ENCODE measurements around the gene HDHD2.
A peak's percentile ranks its signal among the peaks of the same experiment; 100 is the strongest.

Gene HDHD2

GRCh38 chr18:47149457-47150028 is 757 bp downstream of the HDHD2 start:
- no peak for DNase-seq (ENCODE audit: extremely low read depth in 1 of 2, low read depth in 1 of 2)

DNA sequence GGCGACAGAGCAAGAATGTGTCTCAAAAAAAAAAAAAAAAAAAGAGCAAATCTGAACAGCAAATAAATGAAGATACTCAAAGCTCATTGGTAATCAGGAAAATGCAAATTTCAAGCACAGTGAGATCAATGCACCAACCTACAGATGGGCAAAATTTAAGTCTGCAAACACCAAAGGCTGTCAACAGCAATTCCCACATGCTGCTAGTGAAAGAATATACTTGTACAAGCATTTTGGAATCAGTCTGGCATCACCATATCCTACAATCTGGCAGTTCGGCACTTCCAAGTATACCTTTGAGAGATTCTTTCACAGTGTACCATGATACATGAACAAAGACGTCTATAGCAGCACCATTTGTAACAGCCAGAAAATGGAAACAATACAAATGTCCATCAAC is 4.1 kb downstream of the HDHD2 start:
- no peak for DNase-seq (ENCODE audit: extremely low read depth in 1 of 2, low read depth in 1 of 2)

DNA sequence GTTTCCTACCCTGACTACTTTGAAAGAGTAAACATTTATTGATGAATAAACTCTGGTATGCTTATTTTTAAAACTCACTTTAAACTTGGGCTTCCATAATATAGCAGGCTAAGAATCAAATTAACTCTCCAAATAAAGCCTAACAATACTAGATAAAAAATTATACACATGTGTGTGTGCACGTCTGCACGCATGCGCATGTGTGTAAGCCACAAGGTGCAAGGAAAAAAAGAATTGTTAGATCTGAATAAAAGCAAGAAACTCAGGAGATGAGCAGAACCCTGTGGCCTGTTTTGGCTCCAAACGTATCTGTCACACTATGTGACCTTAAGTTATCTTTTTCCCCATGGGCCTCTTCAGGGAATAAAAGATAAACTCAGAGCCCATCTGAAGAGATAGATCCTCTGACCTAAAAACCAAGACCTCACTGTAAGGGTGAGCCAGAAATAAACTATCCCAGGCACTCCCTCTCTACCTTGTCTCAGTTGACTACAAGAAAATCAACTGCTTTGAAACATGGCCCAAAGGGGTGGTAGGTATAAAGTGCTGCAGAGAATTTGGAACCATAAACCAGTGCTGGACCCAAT is 6.3 kb downstream of the HDHD2 start:
- no peak for DNase-seq (ENCODE audit: extremely low read depth in 1 of 2, low read depth in 1 of 2)

DNA sequence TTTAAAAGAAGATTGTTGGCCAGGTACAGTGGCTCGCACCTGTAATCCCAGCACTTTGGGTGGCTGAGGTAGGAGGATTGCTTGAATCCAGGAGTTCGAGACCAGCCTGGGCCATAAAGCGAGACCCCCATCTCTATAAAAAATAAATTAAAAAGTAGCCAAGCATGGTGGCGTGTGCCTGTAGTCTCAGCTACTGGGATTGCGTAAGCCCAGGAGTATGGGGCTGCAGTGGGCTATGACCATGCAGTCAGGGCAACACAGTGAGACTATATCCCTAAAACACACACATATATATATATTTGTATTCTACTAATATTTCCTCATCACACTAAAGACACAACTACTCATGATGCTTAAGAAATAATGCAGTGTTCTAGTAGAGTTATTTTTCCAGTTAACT is 7.1 kb downstream of the HDHD2 start:
- DNase-seq (ENCODE audit: extremely low read depth in 1 of 2, low read depth in 1 of 2) = no peak

- no peak for DNase-seq (ENCODE audit: extremely low read depth in 1 of 2, low read depth in 1 of 2)
These were observed 9.0 kb downstream of the HDHD2 start for GRCh38 chr18:47141289-47141688.

DNA sequence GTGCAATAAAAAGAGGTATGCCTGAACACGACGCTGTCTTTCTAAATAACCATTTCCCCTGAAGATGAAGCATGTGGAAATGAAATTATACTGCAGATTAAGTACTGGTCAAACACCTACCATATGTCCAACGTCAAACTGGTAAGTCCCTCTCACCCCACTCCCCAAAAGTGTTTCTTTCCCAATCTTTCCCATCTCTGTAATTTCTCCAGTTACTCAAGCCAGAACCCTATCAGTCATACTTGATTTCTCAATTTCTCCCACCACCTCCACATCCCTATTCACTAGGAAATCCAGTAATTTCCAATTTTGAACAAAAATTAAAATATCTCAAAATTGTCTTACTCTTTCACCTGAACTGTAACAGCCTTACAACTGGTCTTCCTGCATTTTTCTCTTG is 29.2 kb downstream of the HDHD2 start:
- DNase-seq (ENCODE audit: extremely low read depth in 1 of 2, low read depth in 1 of 2) = no peak

DNA sequence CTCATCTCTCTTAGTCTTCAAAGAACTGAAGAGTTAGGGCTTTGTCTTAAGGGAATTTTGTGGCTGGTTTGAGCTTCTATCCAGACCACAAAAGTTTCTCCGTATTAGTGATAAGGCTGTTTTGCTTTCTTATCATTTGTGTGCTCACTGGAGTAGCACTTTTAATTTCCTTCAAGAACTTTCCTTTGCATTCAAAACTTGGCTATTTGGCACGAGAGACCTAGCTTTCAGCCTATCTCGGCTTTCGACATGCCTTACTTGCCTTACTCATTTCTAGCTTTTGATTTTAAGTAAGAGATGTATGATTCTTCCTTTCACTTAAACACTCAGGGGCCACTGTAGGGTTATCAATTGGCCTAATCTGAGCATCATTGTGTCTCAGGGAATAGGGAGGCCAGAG is 29.9 kb downstream of the HDHD2 start:
- no peak for DNase-seq (ENCODE audit: extremely low read depth in 1 of 2, low read depth in 1 of 2)

- no peak for DNase-seq (ENCODE audit: extremely low read depth in 1 of 2, low read depth in 1 of 2)
These were observed 31.3 kb downstream of the HDHD2 start for GRCh38 chr18:47118981-47119380.

GRCh38 chr18:47115205-47115604 is 35.1 kb downstream of the HDHD2 start:
- DNase-seq (ENCODE audit: extremely low read depth in 1 of 2, low read depth in 1 of 2) = no peak

- no peak for DNase-seq (ENCODE audit: extremely low read depth in 1 of 2, low read depth in 1 of 2)
These were observed 36.3 kb downstream of the HDHD2 start for GRCh38 chr18:47113796-47114540.

GRCh38 chr18:47110492-47111274 is 39.6 kb downstream of the HDHD2 start:
- DNase-seq (ENCODE audit: extremely low read depth in 1 of 2, low read depth in 1 of 2) = no peak

DNA sequence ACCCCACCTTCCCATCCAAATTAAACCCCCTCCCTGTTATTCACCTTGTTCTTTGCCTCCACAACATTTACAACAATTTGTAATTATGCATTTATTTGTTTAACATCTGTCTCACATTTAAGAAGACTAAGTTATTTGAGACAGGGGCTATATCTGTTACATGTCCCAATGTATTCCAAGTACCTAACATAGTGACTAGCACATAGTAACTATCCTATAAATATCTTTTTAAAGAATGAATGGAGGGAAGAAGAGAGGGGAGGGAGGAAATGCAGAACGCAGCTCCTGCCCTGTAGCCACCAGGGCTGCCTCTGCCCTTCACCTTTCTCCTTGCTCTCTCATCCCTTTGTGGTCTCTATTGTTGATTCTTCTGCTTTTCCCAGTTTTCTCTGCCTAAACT is 40.6 kb downstream of the HDHD2 start:
- DNase-seq (ENCODE audit: extremely low read depth in 1 of 2, low read depth in 1 of 2) = no peak

DNA sequence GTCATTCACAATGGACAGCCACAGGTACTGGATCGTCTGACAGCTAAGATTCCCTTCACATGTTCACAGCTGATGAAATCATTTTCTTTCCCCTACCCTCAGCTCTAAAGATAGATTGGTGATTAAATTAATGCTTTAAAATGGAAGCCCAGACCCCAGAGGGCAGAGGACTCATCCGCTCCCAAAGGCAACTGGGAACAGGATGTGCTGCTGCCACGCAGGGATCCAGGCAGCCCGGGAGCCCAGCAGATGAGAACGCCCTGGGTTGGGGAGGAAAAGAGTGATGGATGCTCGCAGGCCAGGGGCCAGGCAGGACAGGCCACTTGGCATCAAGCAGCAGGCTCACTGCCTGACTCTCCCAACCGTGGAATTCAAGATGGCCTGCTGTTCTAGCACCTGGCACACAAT is 41.3 kb downstream of the HDHD2 start:
- no peak for DNase-seq (ENCODE audit: extremely low read depth in 1 of 2, low read depth in 1 of 2)

DNA sequence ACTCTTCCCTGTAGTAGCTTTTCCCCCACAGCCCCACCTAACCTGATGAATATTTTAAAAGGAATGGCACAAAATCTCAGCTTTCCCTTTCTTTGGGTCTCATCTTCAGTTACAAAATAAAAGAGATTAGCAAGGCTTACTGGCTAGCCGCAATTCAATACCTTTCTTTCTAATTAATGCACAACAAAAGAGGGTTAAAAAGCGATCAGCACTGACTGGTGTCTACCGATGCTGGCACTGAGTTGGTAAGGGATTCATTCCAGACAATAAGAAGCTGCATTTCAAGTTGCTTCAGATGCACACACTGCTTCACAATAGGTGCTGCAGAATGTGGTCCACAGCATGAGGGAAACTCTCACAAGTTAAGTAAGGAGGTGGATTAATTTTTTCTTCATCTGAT is 41.9 kb downstream of the HDHD2 start:
- no peak for DNase-seq (ENCODE audit: extremely low read depth in 1 of 2, low read depth in 1 of 2)

DNA sequence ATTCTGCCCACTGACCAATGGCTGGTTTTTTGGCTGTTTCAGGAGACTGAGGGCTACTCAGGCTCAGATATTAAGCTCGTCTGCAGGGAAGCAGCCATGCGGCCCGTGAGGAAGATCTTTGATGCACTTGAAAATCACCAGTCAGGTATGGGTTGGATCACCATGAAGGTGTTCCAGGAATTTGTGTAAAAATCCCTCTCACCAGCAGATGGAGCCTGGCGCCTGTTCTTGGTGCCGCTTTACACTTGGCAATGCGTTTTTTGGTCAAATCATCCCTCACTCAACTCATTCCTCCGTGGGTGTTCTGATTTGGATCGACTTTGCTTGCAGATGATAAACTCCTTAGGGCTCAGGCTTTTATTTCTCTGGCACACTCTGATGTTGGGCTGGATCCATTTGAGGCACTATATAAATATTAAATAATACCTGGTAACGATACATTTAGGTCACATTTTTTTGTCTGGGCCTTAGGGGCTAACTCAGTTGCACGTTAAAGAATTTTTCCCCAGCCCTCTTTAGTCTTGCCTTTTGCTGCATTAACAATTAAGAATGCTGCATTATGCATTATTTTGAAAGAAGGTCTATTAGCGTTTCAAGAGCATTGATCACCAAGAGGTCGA is 50.0 kb downstream of the HDHD2 start:
- DNase-seq (ENCODE audit: extremely low read depth in 1 of 2, low read depth in 1 of 2) = peak in 1 of 2 donors; percentile 8

DNA sequence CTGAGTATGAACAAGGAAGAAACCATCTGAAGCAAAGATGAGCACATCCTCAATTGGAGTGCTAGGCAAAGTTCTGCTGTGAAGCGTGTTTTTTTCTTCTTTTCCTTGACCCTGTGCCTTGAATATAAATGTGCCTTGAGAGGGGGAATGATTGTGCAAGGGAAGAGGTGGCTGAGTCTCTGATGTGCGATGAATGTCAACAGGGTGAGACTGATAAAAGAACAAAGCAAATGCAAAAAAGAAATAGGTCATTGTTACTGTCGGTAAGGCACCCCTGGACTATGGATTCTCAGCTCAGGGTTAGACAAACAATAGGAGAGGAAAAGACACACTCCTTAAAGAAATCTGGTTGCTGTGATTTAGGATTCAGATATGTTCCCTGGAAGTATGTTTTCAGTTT is 54.5 kb downstream of the HDHD2 start:
- no peak for DNase-seq (ENCODE audit: extremely low read depth in 1 of 2, low read depth in 1 of 2)

GRCh38 chr18:47087676-47088075 is 62.6 kb downstream of the HDHD2 start:
- DNase-seq (ENCODE audit: extremely low read depth in 1 of 2, low read depth in 1 of 2) = no peak

GRCh38 chr18:47081578-47081977 is 68.7 kb downstream of the HDHD2 start:
- no peak for DNase-seq (ENCODE audit: extremely low read depth in 1 of 2, low read depth in 1 of 2)

GRCh38 chr18:47080872-47081271 is 69.4 kb downstream of the HDHD2 start:
- DNase-seq (ENCODE audit: extremely low read depth in 1 of 2, low read depth in 1 of 2) = no peak

DNA sequence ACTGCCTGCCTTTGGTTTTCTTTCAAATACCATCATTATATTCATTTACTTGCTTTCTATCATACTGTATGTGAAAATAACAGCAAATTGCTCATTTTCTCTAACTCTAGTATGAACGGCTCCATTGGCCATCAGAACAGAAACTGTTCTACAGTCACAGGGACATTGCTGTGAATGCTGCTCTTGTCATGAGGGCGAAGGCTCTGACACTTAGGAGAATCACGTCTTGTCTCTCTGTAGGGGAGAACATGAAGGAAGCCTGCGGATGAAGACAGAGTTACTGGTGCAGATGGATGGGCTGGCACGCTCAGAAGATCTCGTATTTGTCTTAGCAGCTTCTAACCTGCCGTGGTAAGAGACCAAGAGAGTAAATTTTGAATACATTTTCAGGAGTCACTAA is 73.2 kb downstream of the HDHD2 start:
- no peak for DNase-seq (ENCODE audit: extremely low read depth in 1 of 2, low read depth in 1 of 2)

Measured in stimulated activated CD8-positive, alpha-beta memory T cell treated with anti-CD3 and anti-CD28 coated beads, Interleukin-7, amount 100 ng/mL, for 48 hours (primary cell).